ENCODE results near the gene MAPK9.

The MAPK9 gene

DNA sequence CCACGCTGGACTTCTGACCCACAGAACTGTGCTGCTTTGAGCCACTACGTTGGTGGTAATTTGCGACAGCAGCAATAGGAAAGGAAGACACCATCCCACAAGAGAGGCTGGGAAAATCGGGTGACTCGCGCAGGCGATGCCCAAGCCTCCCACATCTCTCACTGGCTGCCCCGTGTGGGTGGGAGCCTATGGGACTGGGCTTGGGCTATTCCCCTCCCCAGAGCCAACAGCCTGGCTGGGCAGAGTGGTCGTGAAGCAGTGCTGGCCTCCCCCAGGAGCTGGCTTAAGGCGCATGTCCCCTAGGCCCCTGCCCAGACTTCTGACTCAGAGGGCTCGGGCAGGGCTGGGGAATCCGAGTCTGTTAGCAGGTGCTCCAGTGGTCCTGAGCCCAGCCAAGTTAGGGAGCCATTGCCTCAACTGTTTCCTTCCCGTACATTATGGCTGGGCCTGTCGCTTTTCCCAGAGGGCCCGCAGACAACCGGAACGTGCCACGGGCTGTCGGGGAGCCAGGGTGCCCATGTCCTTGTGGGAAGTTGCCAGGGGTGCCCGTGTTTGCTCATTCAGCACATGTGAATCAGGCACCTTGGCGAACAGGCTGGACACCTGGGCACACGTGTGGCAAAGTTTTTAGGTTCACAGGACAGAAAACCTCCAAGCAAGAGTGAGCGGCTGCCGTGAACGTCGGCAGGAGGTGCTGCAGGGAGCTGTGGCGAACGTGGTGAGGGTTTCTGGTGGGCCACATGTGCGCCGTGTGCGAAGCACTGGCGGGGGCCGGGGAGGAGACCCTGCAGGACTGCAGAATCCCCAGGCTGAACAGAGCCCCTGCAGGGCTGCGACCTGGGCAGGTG, 75.9 kb downstream of the MAPK9 start:
- no peak for DNase-seq (ENCODE audit: low spot score)
- in situ Hi-C loops (cut with MboI; ENCODE audit: low sequenced_read_pairs, unreplicated experiment): no loop called here
- TF ChIP-seq, protein P1, sequence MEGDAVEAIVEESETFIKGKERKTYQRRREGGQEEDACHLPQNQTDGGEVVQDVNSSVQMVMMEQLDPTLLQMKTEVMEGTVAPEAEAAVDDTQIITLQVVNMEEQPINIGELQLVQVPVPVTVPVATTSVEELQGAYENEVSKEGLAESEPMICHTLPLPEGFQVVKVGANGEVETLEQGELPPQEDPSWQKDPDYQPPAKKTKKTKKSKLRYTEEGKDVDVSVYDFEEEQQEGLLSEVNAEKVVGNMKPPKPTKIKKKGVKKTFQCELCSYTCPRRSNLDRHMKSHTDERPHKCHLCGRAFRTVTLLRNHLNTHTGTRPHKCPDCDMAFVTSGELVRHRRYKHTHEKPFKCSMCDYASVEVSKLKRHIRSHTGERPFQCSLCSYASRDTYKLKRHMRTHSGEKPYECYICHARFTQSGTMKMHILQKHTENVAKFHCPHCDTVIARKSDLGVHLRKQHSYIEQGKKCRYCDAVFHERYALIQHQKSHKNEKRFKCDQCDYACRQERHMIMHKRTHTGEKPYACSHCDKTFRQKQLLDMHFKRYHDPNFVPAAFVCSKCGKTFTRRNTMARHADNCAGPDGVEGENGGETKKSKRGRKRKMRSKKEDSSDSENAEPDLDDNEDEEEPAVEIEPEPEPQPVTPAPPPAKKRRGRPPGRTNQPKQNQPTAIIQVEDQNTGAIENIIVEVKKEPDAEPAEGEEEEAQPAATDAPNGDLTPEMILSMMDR (IDR thresholded peaks at IDR 0.05; ENCODE audit: borderline replicate concordance, control extremely low read depth, extremely low read depth, insufficient read depth, missing control alignments): no peak

- TF ChIP-seq, protein P1 (IDR thresholded peaks at IDR 0.05; ENCODE audit: borderline replicate concordance, control extremely low read depth, extremely low read depth, insufficient read depth, missing control alignments): no peak
- no peak for DNase-seq (ENCODE audit: low spot score)
- in situ Hi-C loops (cut with MboI; ENCODE audit: low sequenced_read_pairs, unreplicated experiment): no loop called here
Measured at GRCh38 chr5:180214870-180215770, 76.8 kb downstream of the MAPK9 start.

DNA sequence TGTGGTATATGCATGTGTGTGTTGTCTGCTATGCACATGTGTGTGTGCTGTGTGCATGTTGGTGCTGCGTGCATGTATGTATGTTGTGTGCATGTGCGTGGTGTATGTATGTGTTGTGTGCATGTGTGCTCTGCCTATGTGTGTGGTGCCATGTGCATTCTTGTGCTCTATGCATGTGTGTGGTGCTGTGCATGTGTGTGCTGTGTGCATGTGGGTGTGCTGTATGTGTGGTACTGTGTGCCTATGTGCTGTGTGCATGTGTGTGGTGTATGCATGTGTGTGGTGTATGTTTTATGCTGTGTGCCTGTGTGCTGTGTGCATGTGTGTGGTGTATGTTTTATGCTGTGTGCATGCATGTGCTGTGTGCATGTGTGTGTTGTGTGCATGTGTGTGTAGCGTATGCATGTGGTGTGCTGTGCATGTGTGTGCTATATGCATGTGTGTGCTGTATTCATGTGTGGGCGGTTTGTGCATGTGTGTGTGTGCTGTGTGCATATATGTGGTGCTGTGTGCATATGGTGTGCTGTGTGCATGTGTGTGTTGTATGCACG, 78.2 kb downstream of the MAPK9 start:
- TF ChIP-seq, protein P1 (IDR thresholded peaks at IDR 0.05; ENCODE audit: borderline replicate concordance, control extremely low read depth, extremely low read depth, insufficient read depth, missing control alignments): no peak
- DNase-seq (ENCODE audit: low spot score): no peak
- in situ Hi-C loops (cut with MboI; ENCODE audit: low sequenced_read_pairs, unreplicated experiment): no loop called here

DNA sequence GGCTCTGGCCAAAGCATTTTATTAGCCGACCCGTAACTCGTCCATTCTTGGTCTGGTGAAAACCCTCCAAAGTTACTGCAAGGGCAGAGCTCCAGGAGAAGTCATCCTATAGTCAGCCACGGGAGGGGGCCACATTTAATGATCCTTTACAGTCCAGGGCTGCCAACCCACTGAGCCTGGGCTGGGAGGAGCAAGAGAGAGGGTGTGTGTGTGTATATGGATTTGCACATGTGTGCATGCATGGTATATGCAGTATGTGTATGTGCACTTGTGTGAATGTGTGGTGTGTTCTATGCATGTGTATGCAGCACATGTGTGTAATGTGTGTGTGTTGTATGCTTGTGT, 78.7 kb downstream of the MAPK9 start:
- in situ Hi-C loops (cut with MboI; ENCODE audit: low sequenced_read_pairs, unreplicated experiment): no loop called here
- DNase-seq (ENCODE audit: low spot score): no peak

DNA sequence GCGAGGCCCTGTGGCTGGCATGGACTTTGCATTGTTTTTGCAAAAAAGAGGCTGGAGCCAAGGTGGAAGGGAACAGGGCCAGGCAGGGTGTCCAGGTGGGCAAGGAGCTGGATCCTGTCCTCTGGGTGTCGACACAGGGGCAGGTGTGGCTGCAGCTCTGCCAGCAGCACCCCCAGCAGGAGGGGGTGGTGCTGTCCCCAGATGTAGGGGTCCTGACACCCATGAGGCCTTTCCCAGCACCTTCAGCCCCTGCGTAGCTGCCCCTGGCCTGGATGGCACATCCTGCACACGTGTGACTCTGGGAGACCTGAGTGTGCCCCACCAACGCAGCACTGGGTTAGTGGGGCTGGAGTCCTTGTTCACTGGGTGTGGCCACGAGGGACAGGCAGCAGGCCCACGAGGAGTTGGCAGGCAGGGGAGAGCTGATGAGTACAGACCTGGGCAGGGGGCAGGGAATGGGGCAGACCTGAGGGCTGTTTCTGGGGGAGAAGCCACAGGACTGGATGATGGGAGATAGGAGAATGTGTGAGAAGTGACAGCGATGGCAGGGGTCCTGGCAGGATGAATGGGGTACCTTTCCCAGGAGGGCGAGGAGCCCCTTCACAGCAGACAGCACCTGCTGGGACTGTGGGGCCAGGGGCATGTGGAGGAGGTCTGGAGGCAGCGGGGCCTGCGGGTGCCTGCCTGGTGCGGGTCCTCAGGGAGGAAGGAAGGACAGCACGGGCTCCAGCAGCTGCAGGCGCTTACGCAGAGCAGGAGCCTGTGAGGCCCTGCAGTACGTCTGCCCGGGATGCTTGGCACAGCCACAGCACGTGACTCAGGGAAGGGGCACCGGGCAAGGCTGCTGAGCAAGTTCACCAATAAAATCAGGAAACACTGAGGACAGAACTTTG, 79.3 kb downstream of the MAPK9 start:
- TF ChIP-seq, protein P1 (IDR thresholded peaks at IDR 0.05; ENCODE audit: borderline replicate concordance, control extremely low read depth, extremely low read depth, insufficient read depth, missing control alignments): no peak
- no peak for DNase-seq (ENCODE audit: low spot score)
- in situ Hi-C loops (cut with MboI; ENCODE audit: low sequenced_read_pairs, unreplicated experiment): no loop called here

More for the DNA sequence above, 78.7 kb downstream of the MAPK9 start:
- TF ChIP-seq, protein P1 (IDR thresholded peaks at IDR 0.05; ENCODE audit: borderline replicate concordance, control extremely low read depth, extremely low read depth, insufficient read depth, missing control alignments): no peak

DNA sequence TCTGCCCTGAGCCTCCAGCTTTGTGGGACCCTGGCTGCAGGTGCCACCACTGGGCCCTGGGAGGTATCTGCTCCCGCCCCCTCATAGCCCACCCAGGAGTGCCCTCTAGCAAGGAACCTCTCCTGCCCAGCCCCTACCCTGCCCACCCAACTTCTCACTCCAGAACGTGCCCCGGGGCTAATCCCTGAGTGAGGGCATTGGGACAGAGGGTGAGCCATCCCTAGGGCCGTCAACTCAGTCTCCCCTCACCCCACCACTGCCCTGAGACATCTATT, 80.2 kb downstream of the MAPK9 start:
- in situ Hi-C loops (cut with MboI; ENCODE audit: low sequenced_read_pairs, unreplicated experiment): no loop called here
- TF ChIP-seq, protein P1 (IDR thresholded peaks at IDR 0.05; ENCODE audit: borderline replicate concordance, control extremely low read depth, extremely low read depth, insufficient read depth, missing control alignments): no peak
- DNase-seq (ENCODE audit: low spot score): no peak
